ENCODE data around the gene ZDHHC14. TPM values are rescaled to one million over a fixed set of nuclear protein-coding genes. Genes with fewer than 3 reads are reported as not detected.

Gene ZDHHC14
- total RNA-seq, 1 donor from 2014 or later: 3.1 TPM

DNA sequence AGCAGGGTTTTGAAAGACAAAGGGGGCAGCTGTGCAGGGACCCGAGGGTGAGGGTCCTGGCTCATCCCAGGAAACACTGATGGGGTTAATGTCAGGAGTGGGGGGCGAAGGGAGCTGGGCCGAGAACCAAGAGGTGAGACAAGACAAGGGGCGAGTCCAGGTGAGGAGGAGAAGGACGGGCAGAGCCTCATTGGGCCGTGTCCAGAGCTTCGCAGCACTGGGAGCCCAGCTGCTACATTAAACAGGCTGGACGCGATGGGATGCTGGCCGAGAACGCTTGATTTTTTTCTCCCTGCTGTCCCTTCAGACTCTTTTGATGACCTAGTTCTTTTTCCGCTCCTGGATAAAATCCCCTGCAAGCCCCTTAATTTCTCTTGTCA is 269.3 kb downstream of the ZDHHC14 start:
- ATAC-seq: no peak

GRCh38 chr6:157650801-157651200 is 269.8 kb downstream of the ZDHHC14 start:
- no peak for ATAC-seq

DNA sequence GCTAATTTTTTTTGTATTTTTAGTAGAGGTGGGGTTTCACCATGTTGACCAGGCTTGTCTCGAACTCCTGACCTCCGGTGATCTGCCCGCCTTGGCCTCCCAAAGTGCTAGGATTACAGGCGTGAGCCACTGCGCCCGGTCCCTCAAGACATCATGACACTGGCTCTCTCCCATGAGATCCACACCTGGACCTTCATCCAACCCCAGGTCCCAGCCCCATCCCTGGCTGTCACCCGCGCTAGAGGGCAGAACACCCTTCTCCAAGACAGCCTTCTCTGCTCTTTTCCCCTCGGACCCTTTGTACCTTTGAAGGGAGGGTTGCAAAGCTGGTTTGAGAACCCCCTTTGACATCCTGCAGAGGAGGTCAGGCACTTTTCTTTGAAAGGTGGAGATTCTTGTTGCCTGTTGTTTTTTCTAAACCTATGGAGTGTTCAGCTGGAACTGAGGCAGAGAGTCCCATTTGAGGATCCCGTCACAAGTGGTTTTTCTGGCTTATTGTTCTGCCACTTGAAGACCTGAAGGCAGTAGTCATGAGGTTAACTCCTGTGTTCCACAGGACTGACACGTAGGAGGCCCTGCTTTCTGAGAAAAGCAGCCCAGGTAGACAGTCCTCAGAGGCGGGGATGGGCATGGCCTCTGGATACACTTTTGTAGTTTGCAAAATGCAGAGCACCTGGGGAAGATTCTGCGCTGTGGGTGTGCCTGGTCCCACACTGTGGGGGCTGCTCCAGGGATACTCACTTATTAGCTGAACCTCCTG is 270.9 kb downstream of the ZDHHC14 start:
- no peak for ATAC-seq

DNA sequence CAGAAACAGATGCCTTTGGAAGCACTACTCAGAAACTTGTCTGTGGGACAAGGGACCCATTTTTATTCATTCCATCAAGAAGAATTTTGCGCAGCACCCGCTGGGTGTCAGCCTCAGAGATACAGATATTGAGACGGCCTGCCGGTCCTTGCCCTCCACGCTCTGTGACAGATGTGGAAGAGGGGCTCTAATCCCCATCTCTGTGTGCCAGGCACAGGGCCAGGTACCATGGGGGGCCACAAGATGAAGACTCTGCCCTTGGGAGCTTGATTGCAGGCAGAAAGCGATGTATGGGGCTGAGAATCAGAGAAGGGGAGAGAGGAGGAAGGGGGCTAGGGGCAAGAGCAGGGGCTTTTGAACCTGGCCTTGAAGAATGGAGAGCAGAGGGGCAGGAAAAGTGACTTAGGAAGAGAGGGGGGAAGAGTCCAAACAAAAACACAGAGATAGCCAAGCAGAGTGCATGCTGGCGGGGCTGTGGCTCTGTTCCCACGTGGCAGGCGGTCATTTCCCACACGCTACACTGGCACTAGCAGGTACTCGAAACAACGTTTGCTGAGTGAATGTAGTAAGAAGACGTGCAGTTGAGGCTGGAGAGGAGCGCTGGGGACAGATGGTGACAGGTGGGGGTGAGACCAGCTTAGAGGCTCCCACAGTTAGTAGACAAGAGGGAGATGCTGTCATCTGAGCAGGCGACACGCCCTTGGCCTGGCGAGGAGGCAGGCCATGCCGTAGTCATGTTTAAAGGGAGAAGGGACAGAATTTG is 271.8 kb downstream of the ZDHHC14 start:
- no peak for ATAC-seq

GRCh38 chr6:157653521-157653920 is 272.5 kb downstream of the ZDHHC14 start:
- no peak for ATAC-seq

DNA sequence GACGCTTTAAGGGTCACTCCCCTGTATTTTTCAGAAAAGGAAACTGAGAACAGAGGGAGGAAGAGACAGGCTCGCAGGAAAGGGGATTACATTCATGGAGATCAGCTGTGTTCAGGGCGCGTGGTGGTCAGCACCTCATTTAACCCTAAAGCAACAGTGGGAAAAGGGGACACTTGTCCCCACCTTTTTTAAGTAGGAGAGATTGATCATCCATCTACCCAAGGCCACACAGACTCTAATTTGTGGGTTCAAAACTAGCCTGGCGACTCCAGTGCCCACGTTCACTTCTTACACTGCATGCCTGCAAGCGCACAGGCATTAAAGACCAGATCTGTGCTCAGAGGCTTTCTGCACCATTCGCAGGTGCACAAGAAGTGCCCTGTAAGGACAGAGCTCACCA is 274.1 kb downstream of the ZDHHC14 start:
- ATAC-seq: no peak

GRCh38 chr6:157656437-157656997 is 275.5 kb downstream of the ZDHHC14 start:
- no peak for ATAC-seq

- ATAC-seq: no peak
Observed at GRCh38 chr6:157657754-157658153, 276.8 kb downstream of the ZDHHC14 start.

DNA sequence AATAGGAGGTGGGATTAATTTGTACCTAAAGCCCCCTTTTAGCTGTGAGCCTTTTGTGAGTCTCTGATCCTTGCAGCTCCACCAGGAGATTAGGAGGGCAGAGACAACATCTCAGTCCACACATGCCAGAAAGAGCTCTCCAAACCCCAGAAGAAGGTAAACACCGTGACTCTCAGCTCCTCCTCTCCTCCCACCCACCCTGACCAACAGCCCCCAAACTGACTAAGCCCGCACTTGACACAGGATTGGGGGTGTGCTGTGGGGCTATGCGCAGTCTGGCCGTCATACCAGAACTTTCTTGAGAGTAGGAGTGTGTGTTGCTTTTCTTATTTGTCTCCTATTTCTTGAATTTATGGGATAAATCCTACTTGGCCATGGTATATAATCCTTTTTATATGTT is 277.3 kb downstream of the ZDHHC14 start:
- no peak for ATAC-seq

DNA sequence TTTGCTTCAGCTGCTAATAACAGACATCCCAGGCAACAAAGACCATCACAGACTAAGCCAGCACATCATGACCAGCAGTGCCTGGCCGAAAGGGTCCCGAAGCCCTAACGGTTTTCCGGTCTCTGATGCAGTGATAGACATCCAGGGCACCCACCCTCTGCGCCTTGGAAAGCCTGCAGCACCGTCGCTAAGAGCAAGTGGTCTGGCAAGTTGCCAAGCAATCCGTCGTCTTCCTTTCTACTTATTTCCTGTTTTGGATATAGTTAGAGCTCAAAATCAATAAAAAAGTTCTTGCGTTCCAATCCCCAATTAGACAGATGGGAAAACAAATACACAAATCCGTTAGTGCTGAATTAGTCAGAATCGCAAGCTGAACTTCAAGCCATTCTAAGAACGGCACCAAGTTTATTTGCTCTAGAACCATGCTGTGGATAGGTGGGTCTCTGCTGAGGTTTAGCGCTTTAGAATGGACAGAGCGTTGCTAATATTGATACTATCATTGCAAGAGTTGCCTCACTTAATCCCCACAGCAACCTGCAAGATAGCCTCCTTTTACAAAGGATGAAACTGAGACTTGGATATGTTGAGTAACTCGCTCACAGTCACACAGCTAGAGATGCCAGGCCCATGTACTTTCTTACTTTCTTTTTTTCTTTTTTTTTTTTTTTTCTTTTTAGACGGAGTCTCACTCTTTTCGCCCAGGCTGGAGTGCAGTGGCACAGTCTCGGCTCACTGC is 278.7 kb downstream of the ZDHHC14 start:
- no peak for ATAC-seq

DNA sequence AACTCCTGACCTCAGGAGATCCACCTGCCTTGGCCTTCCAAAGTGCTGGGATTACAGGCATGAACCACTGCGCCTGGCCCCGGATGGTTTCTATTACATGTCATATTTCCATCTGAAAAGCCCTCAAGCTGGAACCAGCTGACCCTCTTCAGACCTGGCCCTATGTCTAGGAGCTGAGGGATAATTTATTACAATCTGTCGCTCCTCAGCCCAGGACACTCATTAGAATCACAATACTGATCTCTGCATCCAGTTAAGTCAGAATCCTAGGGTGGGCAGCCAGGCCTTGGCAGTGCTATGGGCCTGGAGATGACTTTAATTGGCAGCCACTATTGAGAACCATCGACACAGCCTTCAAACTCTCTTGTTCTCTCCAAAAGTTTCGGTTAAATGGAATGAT is 279.4 kb downstream of the ZDHHC14 start:
- no peak for ATAC-seq

GRCh38 chr6:157661652-157662051 is 280.7 kb downstream of the ZDHHC14 start:
- no peak for ATAC-seq

- ATAC-seq: no peak
Observed at GRCh38 chr6:157663261-157663660, 282.3 kb downstream of the ZDHHC14 start.

DNA sequence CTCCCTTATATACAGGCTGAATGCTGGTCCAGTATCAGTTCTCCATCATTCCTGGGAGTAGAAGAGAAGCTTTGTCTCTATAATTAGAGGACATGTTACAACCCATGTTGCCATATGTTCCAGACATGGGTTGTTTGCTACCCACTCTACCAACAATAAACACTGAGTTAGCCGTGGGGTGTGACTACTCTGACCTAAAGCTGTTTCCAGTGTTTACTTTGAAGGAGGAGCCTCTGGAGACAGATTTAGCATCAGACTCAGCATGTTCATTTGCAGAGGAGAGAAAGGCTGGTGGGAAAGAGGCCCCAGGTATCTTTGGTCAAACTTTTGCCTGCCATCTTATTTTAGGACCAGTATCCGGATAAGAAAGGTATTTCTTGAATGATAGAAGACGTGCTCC is 284.2 kb downstream of the ZDHHC14 start:
- no peak for ATAC-seq

DNA sequence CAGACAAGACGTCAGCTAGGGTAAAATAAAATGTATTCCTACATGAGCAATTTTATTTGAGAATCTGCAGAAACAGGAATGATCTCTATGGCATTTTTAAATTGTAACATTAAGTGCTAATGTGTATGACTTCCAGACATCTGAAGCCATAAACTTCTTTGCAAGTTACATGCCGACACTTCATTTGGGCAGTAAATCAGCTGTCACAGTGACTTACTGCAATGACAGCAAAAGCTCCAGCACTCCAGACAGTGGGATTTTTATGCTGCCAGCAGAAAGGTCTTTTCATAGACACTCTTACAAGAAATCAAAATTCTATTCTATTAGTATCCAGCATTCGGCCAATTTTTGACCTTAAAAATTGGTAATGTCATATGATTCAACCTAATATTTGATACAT is 285.7 kb downstream of the ZDHHC14 start:
- no peak for ATAC-seq

GRCh38 chr6:157667211-157668008 is 286.4 kb downstream of the ZDHHC14 start:
- peak; percentile 70 for ATAC-seq

DNA sequence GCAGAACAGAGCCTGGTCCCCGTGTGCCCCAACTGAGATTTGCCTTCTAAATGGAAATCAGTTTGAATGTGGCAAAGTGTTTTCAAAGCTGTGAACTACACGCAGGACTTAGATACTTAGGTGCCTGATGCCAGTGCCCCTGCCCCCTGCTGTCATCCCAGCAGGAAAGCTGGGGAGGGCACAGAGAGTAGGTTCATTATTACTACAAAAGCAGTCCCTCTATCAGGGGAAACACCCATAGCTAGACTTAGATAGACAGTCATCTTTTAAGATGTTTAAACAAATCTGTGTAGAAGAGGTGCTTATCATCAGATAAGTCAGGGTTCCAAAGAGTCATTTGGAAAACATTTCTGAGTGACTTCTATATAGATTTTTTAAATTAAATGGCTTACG is 287.0 kb downstream of the ZDHHC14 start:
- ATAC-seq: no peak

- no peak for ATAC-seq
Observed at GRCh38 chr6:157668713-157669112, 287.7 kb downstream of the ZDHHC14 start.

- no peak for ATAC-seq
Observed at GRCh38 chr6:157669323-157669722, 288.3 kb downstream of the ZDHHC14 start.

GRCh38 chr6:157669747-157670216 is 288.8 kb downstream of the ZDHHC14 start:
- ATAC-seq: peak; percentile 83

GRCh38 chr6:157670466-157671186 is 289.6 kb downstream of the ZDHHC14 start:
- no peak for ATAC-seq
